Ishikawa (cell line): ENCODE data around the gene C15orf39.

Experiments used
- CEBPB ChIP-seq: IDR thresholded peaks from 2 replicates; pipeline ENCODE4 v1.6.1; 2012
- CREB1 ChIP-seq: IDR thresholded peaks from 2 replicates; pipeline ENCODE4 v1.6.1; 2012; ENCODE audit warnings: low read depth
- EGR1 ChIP-seq: IDR thresholded peaks from 2 replicates; pipeline ENCODE4 v1.6.1; 2012
- EP300 ChIP-seq: IDR thresholded peaks from 2 replicates; pipeline ENCODE4 v1.6.1; 2012; ENCODE audit warnings: borderline replicate concordance
- FOXM1 ChIP-seq: IDR thresholded peaks from 2 replicates; pipeline ENCODE4 v1.6.1; 2012; ENCODE audit warnings: low read depth, borderline replicate concordance
- NFIC ChIP-seq: IDR thresholded peaks from 2 replicates; pipeline ENCODE4 v1.6.1; 2012
- RAD21 ChIP-seq: IDR thresholded peaks from 2 replicates; pipeline ENCODE4 v1.6.1; 2012; ENCODE audit warnings: low read depth
- TAF1 ChIP-seq: IDR thresholded peaks from 2 replicates; pipeline ENCODE4 v1.6.1; 2012; ENCODE audit warnings: low read depth, mild to moderate bottlenecking
- TCF12 ChIP-seq: IDR thresholded peaks from 2 replicates; pipeline ENCODE4 v1.6.1; 2012; ENCODE audit warnings: low read depth
- TEAD4 ChIP-seq: IDR thresholded peaks from 2 replicates; pipeline ENCODE4 v1.6.1; 2012
- YY1 ChIP-seq: IDR thresholded peaks from 2 replicates; pipeline ENCODE4 v1.6.1; 2012; ENCODE audit warnings: low read depth
- ZBTB7A ChIP-seq: IDR thresholded peaks from 2 replicates; pipeline ENCODE4 v1.6.1; 2012; ENCODE audit warnings: low read depth
- TF ChIP-seq, protein P1 (sequence below): IDR thresholded peaks from 2 replicates; pipeline ENCODE4 v1.6.1; 2012
- TF ChIP-seq, protein P2 (sequence below): IDR thresholded peaks from 2 replicates; pipeline ENCODE4 v1.6.1; 2012
- TF ChIP-seq, protein P3 (sequence below): IDR thresholded peaks from 2 replicates; pipeline ENCODE4 v1.6.1; 2012; ENCODE audit warnings: low read depth, mild to moderate bottlenecking

Gene C15orf39

DNA sequence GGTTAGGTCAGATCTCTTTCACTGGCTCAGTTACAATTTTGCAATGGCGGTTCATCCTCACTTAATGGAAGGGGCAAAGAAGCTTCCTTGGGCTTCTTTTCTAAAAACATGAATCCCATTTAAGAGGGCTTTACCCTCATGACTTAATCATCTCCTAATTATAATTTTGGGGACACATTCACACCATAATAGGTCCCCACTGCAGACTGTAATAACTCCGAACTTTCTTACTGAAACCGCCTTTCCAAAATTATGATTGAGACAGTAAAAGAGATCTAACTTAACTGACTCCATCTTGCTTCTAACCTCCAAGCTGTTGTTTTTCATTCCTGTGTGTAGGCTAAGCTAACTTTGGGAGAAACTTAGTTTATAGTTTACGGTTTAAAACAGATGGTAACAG is 33.3 kb upstream of the C15orf39 start:
- TF ChIP-seq CEBPB (no peak), NFIC (no peak), FOXM1 (no peak), TEAD4 (no peak), YY1 (no peak), TAF1 (no peak), TCF12 (no peak), RAD21 (no peak)

DNA sequence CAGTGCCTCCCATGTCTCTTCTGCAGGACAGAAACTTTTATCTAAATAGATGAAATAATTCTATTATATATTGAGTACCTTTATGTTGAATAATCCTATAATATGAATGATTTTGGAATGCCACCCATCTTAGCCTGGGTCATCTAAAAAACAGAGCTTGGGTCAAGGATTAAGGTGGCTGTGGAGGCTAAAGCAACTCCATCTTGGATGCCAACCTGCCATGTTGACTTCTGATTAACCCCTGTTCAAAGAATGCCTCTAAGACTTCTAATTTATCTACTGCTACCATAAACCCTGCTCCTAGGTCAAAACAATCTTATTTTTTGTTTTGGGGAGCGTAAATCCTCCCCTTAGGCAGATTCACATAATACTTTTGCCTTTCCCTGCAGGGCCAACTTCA is 31.5 kb upstream of the C15orf39 start:
- TF ChIP-seq TCF12 (no peak), EGR1 (no peak), TAF1 (no peak), CREB1 (no peak), ZBTB7A (no peak), FOXM1 (no peak), RAD21 (no peak), TEAD4 (no peak), YY1 (no peak), CEBPB (no peak)
- TF ChIP-seq, protein P1, sequence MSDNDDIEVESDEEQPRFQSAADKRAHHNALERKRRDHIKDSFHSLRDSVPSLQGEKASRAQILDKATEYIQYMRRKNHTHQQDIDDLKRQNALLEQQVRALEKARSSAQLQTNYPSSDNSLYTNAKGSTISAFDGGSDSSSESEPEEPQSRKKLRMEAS, result no peak
- TF ChIP-seq, protein P2, sequence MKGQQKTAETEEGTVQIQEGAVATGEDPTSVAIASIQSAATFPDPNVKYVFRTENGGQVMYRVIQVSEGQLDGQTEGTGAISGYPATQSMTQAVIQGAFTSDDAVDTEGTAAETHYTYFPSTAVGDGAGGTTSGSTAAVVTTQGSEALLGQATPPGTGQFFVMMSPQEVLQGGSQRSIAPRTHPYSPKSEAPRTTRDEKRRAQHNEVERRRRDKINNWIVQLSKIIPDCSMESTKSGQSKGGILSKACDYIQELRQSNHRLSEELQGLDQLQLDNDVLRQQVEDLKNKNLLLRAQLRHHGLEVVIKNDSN, result no peak

DNA sequence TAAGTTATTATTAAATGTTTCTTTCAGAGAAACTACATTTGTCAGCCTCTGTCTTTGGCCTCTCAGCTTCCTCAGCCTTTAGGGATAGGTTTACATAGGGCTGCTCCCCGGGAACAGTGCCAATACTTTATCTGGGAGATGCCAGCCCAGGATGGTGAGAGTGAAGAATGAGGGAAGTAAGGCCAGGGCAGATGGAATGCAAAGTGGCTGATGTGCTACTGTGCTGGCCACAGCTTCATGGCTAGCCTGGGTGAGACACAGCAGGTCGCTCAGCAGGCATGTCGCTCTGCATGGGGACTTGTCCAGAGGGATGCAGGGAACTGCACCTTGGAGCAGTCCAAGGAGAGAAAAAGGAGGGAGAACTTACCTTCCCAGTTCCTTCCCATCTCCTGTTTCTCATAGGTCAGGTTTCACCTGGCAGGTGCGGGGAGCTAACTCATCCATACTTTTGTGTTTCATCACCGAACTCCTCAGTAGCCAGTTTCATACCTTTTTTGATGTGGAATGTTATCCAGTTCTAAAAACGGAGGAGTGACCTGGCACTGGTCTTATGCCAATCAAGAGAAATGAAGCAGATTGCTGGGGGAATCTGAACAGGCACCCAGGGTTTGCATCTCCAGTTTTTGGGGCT is 30.9 kb upstream of the C15orf39 start:
- TF ChIP-seq RAD21, result no peak
- TF ChIP-seq, protein P2, result no peak
- peak; percentile 27; the same call in 1 of the 2 replicates for TF ChIP-seq EP300
- no peak; the same call in 1 of the 2 replicates for TF ChIP-seq TCF12
- TF ChIP-seq NFIC, result peak; percentile 58
- no peak for TF ChIP-seq EGR1
- TF ChIP-seq, protein P3, sequence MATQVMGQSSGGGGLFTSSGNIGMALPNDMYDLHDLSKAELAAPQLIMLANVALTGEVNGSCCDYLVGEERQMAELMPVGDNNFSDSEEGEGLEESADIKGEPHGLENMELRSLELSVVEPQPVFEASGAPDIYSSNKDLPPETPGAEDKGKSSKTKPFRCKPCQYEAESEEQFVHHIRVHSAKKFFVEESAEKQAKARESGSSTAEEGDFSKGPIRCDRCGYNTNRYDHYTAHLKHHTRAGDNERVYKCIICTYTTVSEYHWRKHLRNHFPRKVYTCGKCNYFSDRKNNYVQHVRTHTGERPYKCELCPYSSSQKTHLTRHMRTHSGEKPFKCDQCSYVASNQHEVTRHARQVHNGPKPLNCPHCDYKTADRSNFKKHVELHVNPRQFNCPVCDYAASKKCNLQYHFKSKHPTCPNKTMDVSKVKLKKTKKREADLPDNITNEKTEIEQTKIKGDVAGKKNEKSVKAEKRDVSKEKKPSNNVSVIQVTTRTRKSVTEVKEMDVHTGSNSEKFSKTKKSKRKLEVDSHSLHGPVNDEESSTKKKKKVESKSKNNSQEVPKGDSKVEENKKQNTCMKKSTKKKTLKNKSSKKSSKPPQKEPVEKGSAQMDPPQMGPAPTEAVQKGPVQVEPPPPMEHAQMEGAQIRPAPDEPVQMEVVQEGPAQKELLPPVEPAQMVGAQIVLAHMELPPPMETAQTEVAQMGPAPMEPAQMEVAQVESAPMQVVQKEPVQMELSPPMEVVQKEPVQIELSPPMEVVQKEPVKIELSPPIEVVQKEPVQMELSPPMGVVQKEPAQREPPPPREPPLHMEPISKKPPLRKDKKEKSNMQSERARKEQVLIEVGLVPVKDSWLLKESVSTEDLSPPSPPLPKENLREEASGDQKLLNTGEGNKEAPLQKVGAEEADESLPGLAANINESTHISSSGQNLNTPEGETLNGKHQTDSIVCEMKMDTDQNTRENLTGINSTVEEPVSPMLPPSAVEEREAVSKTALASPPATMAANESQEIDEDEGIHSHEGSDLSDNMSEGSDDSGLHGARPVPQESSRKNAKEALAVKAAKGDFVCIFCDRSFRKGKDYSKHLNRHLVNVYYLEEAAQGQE, result no peak
- no peak for TF ChIP-seq CEBPB
- TF ChIP-seq TAF1, result no peak
- TF ChIP-seq CREB1, result no peak
- TF ChIP-seq YY1, result 0 out of 2 replicates have a peak, but pooled peaks have one; percentile 40
- TF ChIP-seq, protein P1, result 0 out of 2 replicates have a peak, but pooled peaks have one; percentile 20
- peak; percentile 57 for TF ChIP-seq TEAD4
- TF ChIP-seq ZBTB7A, result no peak
- peak; percentile 15; the same call in 1 of the 2 replicates for TF ChIP-seq FOXM1

DNA sequence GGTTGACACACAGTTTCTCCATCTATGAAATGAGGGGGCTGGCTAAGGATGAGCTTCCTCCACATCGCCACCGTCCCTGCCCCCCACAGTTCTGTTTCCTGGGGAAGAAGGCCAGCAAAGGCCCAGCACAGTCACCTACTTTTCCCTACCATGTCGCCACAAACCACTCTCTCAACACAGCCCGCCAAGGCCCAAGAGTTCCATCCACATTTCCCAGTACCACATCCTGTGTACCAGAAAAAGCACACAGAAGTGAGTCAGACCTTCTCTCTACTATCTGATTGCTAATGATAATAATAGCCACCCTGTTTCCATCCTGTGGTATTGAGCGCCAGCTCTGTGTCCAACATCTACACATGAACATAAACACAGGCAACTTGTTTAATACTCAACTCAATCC is 30.3 kb upstream of the C15orf39 start:
- TF ChIP-seq, protein P1, result no peak

DNA sequence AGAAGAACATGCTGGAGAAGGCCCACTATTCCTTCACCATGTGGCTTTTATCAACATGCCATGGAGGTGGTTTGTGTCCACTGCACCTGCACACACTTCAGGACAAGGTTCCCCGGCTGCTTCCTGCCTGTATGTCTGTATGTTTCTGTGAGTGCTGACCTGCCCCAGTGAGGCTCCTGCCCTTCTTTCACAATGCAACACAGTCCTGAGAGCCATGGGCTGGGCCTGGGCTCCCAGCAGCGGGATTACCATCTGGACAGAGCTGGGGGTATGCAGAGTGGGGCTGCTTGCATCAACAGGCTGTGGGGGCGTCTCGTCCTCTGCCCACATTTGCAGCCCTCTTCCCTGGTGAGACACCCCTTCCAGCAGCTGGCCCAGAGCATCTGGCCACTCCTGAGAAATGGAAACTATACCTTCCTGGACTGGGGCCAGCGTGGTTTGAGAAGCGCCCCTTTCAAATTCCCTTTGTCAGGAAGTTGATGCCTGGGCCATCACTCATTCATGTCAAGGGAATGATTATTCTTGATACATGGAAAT is 29.3 kb upstream of the C15orf39 start:
- no peak for TF ChIP-seq FOXM1
- peak; percentile 68; the same call in 1 of the 2 replicates for TF ChIP-seq NFIC

DNA sequence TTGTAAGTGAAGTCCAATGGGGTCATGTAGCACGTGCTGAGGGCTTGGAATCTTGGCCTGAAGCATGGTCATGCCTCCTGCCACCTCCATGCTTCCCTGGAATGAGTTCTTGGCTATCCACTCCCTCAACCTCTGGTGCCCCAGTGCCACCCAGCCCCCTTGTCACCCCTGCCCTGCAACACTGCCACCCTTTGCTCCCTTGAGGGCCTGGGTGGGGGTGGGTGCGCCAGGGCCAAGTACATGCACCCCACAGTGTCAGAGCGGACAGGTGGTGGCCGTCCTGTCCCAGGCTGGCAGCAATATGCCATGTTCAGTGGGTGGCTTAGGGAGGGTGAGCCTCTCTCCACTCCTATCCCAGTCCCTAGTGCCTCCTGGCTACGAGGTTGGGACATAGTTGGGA is 27.6 kb upstream of the C15orf39 start:
- TF ChIP-seq EP300, result no peak
- no peak for TF ChIP-seq TEAD4
- TF ChIP-seq, protein P2, result no peak
- no peak for TF ChIP-seq RAD21
- TF ChIP-seq TCF12, result no peak
- TF ChIP-seq EGR1, result no peak
- TF ChIP-seq FOXM1, result no peak
- no peak for TF ChIP-seq CEBPB
- TF ChIP-seq CREB1, result no peak
- TF ChIP-seq, protein P1, result no peak
- no peak for TF ChIP-seq ZBTB7A

DNA sequence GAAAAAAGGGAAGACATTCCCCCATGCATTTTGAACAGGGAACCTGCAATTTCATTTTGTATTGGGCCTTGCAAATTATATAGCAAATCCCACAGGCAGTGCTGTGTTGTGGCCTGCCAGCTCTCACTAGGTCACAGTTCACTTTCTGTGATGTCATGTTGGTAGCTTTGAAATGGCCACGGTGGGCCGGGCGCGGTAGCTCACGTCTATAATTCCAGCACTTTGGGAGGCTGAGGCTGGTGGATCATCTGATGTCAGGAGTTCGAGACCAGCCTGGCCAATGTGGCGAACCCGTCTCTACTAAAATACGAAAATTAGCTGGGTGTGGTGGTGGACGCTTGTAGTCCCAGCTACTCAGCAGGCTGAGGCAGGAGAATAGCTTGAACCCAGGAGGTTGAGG is 27.0 kb upstream of the C15orf39 start:
- TF ChIP-seq TEAD4 (no peak), FOXM1 (no peak), EP300 (no peak), EGR1 (no peak), ZBTB7A (no peak), NFIC (no peak), YY1 (no peak), CEBPB (no peak)
- TF ChIP-seq, protein P1, result no peak
- TF ChIP-seq, protein P3, result no peak
